GM12875 (cell line): ENCODE measurements around the gene SSBP2.
"Not testable (repeated sequence)": the region's sequence is repeated elsewhere in the genome, so short reads cannot be mapped to it uniquely, and the experiment has no call there.

ENCODE experiments used
- H3K4me3 ChIP-seq: one replicate; pipeline ENCODE4 v1.5.1; 2011; ENCODE audit warnings: low read depth, low read length, control low read depth
- TF ChIP-seq, protein P1 (sequence below): IDR thresholded peaks from 2 replicates; pipeline ENCODE4 v1.5.1; 2011; ENCODE audit warnings: low read depth, mild to moderate bottlenecking, control low read depth, inconsistent platforms, low read length, moderate library complexity, borderline replicate concordance; ENCODE audit not compliant: insufficient read depth

SSBP2 gene

DNA sequence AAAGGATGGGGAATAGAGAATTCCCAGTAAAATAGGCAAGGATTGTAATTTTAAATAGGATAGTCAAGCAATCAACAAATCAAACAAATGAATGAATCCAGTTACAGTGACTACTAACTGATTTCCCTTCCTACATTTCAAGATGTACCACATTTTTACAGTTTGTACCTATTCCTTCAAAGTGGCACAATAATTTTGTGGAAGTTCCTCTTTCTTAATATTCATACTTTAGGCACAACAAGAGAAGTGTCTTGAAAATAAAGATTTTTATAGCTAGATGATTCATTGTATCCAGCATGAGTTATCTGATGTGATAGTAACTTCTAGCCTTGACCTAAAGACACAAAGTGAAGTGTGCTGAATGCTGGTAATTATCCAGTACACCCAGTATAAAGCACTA, 234.8 kb downstream of the SSBP2 start:
- H3K4me3 ChIP-seq: no peak overlapping the region
- TF ChIP-seq, protein P1, sequence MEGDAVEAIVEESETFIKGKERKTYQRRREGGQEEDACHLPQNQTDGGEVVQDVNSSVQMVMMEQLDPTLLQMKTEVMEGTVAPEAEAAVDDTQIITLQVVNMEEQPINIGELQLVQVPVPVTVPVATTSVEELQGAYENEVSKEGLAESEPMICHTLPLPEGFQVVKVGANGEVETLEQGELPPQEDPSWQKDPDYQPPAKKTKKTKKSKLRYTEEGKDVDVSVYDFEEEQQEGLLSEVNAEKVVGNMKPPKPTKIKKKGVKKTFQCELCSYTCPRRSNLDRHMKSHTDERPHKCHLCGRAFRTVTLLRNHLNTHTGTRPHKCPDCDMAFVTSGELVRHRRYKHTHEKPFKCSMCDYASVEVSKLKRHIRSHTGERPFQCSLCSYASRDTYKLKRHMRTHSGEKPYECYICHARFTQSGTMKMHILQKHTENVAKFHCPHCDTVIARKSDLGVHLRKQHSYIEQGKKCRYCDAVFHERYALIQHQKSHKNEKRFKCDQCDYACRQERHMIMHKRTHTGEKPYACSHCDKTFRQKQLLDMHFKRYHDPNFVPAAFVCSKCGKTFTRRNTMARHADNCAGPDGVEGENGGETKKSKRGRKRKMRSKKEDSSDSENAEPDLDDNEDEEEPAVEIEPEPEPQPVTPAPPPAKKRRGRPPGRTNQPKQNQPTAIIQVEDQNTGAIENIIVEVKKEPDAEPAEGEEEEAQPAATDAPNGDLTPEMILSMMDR: no peak

DNA sequence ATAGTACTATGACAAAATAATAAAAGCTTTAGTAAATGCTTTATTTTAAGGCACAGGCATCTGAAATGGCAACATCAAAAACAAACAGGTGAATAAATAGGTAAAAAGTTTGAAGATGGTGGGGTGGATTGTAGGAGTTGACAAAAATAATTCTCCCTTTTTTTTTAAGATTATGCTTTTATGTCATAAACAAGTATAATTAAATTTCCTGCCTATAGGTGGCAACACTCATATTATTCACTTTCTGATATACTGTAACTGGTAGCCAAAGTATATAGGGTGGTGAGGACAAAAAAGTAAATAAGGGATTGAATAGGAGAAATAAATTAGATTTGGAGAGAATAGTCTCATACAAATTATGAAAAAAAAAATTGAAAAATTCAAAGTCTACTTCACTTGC, 236.9 kb downstream of the SSBP2 start:
- TF ChIP-seq, protein P1: no peak

DNA sequence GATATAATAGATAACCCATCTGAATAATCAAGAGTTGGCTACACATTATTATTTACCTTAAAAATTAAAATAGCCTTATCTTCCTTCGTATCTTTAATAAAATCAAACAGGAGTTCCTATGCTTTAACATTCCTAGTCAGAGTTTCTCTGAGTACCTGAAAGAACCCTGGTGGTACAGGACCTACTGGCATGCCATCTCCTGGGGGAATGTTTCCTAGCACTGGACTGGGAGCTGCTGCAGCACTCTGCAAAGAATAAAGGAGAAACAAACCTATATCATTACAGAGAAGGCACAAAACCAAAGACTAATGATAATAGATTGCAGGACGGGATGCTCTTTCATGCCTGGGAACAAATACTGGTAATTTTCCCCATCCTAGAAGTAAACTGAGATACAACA, 237.4 kb downstream of the SSBP2 start:
- TF ChIP-seq, protein P1: no peak
- no peak overlapping the region for H3K4me3 ChIP-seq

More for the DNA sequence above, 236.9 kb downstream of the SSBP2 start:
- H3K4me3 ChIP-seq: no peak overlapping the region

DNA sequence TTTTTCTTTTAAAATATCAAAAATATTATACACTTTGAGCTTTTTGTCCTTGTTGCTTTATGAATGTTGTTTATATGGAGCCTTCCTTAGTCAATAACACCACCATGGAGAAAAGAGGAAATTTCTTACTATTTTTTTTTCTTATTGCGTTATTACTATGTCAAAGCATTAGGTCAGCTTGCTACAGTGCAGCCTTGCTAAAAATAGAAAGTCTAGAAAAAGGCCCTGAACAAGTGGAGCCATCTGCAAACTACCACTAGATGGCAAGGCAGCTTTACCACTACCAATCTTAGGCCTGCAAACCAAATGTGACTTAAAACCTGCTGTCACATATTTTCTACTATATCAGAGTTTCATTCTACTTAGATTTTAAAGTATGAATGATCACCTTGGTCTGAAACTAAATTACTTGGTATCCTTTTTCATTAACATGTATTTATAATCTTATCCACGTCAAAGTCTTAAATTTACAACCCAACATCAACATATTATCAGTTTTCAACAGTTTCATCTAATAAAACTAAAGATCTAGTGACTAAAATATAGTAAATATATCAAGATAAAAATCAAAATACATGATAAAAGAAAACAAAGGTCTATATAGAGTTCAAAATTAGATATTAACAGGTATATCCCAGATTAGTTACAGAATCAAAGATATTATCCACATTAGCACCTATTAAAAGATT, 243.9 kb downstream of the SSBP2 start:
- TF ChIP-seq, protein P1: peak; percentile 66; the same call in 1 of the 2 replicates
- H3K4me3 ChIP-seq: no peak overlapping the region

DNA sequence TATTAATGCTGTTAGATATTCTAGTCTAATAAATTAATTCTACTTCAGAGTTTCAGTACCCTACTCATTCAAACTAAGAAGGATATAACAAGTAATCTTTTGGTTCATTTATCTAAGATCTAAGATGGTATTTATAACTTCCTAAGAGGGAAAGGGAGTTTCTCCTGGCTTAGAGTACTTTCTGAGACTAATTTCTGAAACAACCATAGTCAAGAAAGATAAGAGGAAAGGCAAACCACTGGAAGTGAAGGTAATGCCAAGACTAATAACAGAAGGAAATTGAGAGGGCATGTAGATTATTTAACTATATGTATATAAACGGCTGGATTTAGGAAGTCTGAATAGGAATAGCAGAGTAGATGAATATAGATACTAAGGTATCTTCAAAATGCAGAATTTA, 244.5 kb downstream of the SSBP2 start:
- TF ChIP-seq, protein P1: no peak
- H3K4me3 ChIP-seq: no peak overlapping the region

DNA sequence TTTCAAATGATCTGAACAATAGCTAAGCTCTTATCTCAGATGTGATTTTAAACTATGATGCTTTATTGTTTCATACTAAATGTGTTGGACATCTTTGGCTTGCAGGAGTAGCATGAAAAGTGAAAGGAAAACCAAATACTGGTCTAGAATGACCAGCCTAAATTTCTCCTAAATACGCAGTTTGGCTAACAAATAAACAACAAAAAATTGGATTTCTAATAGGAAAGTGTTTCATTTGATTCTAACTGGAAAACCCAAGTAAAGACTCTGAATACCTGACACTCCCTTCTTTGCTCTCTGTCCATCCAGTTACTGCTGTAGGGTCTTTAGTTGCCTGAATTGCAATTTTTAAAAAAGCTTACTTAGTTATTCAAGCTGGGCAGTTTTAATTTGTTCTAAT, 245.2 kb downstream of the SSBP2 start:
- TF ChIP-seq, protein P1: no peak
- no peak overlapping the region for H3K4me3 ChIP-seq

DNA sequence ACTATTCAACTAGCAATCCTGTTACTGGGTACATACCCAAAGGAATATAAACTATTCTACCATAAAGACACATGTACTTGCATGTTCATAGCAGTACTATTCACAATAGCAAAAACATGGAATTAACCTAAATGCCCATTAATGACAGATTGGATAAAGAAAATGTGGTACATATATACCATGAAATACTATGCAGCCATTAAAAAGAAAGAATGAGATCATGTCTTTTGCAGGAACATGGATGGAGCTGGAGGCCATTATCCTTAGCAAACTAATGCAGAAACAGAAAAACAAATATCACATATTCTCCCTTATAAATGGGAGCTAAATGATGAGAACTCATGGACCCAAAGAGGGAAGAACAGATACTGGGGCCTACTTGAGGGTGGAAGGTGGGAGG, 247.3 kb downstream of the SSBP2 start:
- H3K4me3 ChIP-seq: not testable (repeated sequence)

DNA sequence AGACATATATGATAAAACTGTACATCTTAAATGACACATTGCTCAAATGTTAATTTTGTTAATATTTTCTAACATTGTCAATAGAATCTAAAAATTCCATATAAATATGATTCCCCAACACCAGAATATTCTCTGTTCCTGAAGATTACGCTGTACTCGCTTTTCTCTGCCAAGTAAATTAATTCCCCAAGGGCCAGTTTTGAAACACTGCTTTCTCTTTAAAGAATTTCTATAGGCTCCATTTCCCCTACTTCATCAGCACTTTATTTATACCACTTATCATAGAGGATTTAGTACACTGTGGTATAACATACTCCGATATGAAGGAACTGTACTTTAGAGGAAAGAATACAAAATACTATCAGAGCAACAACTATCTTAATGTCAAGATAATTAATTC, 255.6 kb downstream of the SSBP2 start:
- H3K4me3 ChIP-seq: no peak overlapping the region
- TF ChIP-seq, protein P1: no peak
